Fibroblast of skin of right biceps (primary cell): ENCODE results near the gene KRTAP4-7.
"Not testable (repeated sequence)": the region's sequence is repeated elsewhere in the genome, so short reads cannot be mapped to it uniquely, and the experiment has no call there.

ENCODE experiments used
- DNase-seq: peaks from one replicate; pipeline ENCODE4 v3.0.0-alpha.2; 2013

The KRTAP4-7 gene

DNA sequence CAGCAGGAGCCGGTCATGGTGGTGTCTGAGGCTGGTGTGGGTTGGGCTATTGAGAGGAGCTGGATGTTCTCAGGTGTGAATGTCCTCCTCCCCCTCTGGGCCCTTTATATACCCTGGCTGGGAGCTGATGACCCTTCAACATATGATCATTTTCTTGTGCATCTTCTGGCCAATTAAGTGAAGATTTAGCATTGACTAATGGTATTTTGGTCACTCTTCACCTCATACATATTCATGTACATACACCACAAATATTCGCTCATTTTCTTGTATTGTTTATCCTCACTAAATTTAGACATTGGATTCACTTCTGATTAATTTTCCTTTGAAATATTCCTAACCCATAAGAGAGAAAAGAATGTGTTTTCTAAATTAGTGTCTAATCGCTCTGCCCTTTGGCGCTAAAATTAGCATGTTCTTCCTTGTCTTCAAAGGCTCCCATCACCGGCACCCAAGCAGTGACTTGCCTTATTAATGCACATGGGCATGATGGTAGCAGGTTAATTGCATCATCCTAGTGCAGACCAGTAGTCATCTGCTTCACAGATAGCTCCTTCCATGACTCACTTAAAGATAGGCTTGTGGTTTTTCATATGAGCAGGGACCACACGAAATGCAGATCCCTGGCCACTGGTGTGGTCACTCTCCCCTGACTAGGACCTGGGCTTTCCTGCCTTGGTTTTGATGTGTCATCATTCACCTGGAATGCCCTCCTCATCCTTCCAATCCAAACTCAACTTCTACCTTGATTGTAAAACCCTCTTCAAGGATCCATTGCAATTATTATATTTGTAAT lies 17.9 kb upstream of the KRTAP4-7 start, which contains the start of gene KRTAP2-4:
KRTAP2-4 (minus strand) TSS at position 51 of the 796 bp plus-strand sequence; CDS start at position 17, 34 bp downstream.
- peak; percentile 92 for DNase-seq

DNA sequence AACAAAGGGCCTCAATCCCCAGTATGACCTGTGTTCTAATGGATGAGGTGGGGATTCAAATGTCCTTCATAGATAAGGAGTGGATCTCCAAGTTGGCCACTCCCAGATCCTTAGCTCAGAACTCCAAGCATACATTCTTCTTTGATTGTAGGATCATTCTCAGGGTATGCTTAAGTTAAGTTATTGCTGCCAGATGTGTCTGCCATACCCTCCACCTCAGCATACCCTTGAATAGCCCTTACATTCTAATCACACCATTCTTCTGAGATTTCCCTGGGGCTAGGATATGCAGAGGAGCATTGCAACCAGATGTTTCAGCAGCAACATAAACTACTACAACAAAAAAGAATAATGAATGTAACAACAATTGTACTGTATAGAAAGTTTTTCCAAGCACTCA lies 16.7 kb upstream of the KRTAP4-7 start:
- peak; percentile 62 for DNase-seq

DNA sequence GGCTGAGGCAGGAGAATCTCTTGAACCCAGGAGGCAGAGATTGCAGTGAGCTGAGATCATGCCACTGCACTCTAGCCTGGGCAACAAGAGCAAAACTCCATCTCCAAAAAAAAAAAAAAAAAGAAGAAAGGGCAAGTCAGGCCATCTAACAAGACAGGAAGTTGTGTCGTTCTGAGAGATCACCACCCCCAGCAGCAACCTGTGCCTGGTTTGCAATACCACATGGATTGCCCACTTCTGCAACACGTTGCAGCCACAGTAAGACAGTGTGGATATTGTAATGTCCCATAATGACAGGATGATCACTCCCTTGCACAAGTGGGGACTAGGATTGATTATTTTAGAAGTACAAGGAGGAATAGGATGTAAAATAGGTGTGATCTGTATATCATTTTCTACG lies 14.9 kb upstream of the KRTAP4-7 start:
- no peak for DNase-seq

DNA sequence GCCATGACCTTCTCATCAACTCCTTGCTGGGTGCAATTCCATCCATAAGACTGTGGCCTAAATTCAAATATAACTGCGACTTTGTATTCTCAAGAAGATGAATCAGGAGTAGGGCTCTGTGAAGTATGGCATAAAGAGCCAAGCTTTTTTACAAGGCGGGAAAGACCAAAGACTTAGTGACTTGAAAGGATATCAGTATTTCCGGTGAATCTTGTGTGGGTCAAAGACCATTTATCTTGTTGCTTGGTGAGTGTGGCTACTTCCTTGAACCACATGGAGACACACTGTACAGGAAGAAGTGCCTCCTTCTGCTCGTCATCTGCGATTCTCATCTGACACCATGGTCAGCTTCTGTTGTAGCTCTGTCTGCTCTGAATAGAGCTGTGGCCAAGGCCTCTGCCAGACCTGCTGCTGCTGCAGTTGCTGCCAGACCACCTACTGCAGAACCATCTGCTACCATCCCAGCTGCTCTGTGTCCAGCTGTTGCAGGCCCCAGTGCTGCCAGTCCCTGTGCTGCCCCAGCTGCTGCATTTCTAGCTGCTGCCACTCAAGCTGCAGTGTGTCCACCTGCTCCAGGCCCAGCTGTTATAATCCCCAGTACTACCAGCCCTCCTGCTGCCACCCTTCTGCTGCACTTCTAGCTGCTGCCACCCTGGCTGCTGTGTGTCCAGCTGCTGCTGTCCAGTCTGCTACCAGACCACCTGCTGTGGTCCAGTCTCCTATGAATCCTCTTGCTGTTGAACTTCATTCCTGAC lies 12.2 kb upstream of the KRTAP4-7 start:
- no peak for DNase-seq

DNA sequence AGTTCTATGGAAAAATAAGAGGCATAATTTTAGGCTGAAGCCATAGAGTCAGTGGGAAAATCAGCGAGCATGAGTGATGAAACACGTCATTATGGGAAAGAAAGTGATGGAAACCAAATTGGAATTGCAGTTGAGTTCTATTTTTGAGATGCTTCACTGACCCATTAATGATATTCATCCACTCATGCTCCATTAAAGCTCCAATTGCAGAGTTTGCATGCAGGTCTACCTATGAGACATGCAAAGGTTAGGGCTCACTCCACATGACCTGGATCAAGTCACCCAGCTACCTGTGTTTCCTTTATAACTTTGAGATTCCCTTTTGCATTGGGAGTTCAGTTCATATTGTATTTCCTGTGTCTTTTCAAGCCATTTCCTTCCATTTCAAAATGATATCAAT lies 10.3 kb upstream of the KRTAP4-7 start:
- no peak for DNase-seq

DNA sequence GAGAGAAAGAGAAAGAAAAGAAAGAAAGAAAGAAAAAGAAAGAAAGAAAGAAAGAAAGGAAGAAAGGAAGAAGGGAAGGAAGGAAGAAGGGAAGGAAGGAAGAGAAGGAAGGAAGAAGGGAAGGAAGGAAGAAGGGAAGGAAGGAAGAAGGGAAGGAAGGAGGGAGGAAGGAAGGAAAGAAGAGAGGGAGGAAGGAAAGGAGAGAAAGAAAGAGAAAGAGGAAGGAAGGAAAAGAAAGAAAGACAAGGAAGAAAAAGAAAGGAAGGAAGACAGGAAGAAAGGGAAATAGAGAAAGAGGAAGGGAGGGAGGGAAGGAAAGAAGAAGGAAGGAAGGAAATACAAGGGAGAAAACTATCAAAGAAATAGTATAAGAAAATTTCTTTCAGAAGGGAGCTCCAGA lies 7.2 kb upstream of the KRTAP4-7 start:
- DNase-seq: no peak

DNA sequence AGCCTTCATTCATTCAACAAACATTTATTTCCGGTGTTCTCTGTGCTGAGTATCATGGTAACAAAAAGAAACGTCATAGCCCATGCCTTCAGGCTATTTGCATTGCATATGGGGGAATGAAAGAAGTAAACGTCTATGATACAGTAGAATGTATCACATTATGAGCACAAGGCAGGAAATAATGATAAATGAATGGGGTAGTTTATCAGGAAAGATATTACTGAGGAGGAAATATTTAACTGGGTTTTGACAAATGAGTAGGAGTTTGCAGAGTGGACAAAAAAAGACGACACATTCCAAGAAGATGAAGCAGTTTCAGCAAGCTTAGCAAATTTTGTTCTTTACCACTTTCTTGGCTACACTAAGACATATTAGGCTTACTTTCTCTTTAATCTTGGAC lies 1.3 kb upstream of the KRTAP4-7 start:
- peak; percentile 61 for DNase-seq

DNA sequence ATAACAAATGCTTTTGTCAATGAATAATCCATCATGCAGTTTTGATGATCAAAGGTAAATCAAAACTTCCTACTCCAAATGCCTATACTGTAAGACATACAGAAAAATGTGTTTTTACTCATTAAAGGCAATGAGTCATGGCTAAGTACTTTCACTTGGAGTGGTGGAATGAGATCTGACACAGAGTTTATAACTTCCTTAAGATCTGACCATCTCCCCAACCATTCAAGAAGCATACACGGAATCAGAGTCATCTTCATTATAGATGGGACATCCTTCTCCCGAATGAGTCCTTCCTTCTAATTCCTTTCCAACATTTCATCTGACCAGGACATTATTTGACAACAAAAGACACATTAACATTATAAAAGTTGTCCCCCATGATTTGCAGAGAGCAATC lies 523 bp upstream of the KRTAP4-7 start:
- peak; percentile 86 for DNase-seq

DNA sequence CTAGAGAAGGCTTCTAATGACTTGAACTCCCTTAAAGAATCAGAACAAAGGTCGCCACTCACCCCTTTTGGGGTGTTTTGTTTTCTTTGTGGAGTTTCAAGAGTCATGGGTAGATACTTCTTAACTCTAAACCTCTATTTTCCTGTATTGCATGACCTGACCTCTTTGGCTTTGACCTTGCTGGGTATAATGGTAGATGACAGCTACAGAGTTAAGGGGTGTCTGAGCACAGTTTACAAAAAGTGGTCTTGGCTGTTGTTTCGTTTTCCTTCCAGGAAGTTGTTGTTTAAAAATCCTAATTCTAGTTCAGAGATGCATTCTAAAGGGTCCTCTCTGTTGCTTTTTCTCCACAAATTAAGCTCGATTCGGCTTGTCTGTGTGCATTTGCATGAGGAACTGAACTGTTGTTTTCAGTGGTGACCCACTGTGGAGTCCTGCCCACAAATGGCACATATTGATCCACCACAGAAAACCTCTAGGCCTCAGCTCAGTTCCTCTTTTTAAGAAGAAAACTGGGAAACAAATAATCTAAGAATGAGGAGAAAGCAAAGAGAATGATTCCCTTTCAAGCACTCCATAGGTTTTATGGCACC lies 4.9 kb downstream of the KRTAP4-7 start:
- DNase-seq: not testable (repeated sequence)

DNA sequence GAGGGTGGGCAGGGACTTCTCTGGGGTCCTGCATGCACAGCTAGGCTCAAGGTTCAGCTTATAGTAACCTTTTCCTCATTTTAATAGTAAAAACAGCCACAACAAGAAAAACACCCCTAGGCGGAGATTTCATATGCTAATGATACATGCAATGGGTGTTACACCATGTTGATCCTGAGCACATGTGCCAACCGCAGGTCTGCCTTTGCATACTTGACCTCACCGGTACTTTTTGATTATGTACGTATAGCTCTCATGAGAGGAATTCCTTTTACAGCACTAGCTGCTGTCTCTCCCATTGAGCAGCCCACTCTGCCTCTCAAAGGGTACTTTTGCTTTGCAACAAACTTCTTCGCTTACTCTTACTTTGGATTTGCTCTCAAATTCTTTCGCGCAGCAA lies 12.1 kb downstream of the KRTAP4-7 start:
- DNase-seq: no peak

DNA sequence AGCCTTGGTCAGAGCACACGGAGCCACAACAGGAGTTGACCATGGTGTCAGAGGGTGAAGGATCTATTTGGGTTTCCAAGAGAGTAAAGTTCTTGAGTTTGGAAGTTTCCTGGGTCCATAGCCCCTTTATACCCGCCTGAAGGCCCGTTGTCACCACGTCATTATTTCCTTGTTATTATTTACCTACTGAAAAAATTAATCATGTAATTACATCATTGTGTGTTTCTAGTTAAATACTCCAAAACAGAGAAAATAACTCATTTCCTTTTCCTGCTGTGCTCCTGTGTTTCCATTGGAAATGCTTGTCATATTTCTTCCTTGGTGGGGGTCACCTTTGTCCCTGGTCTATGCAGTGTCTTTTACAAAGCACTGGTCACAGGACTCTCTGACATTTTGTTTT lies 14.1 kb downstream of the KRTAP4-7 start, which contains the start of gene KRTAP4-8:
KRTAP4-8 (minus strand) TSS at position 101 of the 400 bp plus-strand sequence; CDS start at position 43, 58 bp downstream.
- DNase-seq: no peak

DNA sequence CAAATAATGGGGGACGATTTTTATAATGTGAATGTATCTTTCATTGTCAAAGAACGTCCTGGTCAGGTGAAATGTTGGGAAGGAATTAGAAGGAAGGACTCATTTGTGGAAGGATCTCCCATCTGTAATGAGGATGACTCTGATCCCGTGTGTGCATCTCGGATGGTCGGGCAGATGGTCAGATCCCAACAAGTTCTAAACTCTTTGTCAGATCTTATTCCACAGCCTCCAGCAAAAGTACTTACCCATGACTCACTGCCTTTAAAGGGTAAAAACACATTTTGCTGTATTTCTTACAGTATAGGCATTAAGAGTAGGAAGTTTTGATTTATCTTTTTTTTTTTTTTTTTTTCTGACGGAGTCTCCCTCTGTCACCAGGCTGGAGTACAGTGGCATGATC lies 14.5 kb downstream of the KRTAP4-7 start:
- DNase-seq: peak; percentile 71

DNA sequence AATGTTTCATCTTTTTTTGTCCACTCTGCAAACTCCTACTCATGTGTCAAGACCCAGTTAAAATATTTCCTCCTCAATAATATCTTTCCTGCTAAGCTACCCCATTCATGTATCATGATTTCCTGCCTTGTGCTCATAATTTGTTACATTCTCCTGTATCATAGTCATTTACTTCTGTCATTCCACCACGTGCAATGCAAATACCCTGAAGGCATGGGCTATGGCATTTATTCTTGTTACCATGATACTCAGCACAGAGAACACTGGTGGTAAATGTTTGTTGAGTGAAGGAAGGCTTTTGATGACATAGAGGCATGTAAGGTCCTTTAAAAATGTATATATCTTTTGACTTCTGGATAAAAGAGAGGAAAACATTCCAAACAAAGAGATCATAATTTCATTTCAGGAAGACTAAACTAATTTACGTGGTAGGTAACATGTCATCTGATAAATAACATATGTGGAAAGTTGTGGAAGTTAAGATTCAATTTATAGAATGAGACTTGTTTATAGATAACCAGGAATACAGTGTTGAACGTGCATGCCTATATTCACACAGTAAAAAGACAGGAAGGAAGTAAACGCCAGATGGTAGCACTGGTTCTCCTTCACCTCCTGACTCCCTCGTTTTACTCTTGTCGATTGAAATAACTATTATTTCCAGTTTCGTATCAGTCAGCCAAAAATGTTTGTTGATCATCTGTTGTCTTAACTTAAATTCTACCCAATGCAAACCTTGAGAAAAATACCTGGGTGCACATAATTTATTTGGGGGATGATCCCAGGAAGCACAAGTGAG lies 15.9 kb downstream of the KRTAP4-7 start:
- DNase-seq: peak; percentile 92

DNA sequence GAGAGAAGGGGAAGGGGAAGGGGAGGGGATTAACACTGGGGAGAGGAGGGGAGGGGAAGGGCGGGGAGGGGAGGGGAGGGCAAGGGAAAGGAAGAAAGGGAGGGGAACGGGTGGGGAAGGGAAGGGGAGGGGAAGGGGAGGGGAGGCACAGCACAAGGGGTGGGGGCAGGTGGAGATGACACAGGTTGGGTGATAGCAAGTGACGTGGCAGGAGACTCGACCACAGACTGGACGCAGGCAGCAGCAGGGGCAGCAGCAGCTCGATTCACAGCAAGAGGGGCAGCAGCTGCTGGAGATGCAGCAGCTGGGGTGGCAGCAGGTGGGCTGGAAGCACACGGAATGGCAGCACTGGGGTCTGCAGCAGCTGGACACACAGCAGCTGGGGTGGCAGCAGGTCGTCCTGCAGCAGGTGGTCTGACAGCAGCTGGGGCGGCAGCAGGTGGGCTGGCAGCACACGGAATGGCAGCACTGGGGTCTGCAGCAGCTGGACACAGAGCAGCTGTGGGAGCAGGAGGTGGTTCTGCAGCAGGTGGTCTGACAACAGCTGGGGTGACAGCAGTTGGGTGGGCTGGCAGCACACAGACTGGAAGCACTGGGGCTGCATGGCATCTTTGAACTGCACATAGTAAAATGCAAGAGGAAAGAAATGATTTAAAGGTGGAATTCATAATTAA lies 17.8 kb downstream of the KRTAP4-7 start, which contains the start of gene KRTAP4-16:
KRTAP4-16 (minus strand) TSS at position 624 of the 674 bp plus-strand sequence; CDS start at position 624, 0 bp downstream.
- no peak for DNase-seq

DNA sequence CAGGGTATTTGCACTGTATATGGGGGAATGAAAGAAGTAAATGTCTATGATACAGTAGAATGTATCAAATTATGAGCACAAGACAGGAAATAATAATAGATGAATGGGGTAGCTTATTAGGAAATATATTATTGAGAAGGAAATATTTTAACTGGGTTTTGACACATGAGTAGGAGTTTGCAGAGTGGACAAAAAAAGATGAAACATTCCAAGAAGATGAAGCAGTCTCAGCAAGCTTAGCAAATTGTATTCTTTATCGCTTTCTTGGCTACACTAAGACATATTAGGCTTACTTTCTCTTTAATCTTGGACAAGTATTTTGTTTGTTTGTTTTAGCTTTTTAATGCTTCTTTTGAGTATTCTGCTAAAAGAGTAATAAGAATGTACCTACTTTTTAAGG lies 19.9 kb downstream of the KRTAP4-7 start:
- DNase-seq: peak; percentile 38

DNA sequence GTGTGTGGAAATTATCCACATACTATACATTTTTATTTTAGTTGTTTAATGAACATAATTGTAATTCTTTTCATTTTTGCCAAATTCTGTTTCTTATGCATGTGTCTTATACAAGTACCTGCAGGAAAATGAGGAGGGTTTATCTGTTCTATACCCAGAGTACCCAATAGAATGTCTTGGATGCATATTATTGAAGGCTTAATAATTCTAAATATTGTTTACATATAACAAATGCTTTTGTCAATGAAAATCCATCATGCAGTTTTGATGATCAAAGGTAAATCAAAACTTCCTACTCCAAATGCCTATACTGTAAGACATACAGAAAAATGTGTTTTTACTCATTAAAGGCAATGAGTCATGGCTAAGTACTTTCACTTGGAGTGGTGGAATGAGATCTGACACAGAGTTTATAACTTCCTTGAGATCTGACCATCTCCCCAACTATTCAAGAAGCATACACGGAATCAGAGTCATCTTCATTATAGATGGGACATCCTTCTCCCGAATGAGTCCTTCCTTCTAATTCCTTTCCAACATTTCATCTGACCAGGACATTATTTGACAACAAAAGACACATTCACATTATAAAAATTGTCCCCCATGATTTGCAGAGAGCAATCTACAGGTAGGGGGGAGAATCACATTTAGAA lies 20.6 kb downstream of the KRTAP4-7 start:
- peak; percentile 90 for DNase-seq

DNA sequence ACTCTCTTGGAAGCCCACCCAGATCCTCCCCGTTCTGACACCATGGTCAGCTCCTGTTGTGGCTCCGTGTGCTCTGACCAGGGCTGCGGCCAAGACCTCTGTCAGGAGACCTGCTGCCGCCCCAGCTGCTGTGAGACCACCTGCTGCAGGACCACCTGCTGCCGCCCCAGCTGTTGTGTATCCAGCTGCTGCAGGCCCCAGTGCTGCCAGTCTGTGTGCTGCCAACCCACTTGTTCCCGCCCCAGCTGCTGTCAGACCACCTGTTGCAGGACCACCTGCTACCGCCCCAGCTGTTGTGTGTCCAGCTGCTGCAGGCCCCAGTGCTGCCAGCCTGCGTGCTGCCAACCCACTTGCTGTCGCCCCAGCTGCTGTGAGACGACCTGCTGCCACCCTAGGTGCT lies 21.4 kb downstream of the KRTAP4-7 start, which contains the start of gene KRTAP4-9:
KRTAP4-9 (plus strand) TSS at position 43 of the 400 bp plus-strand sequence; CDS start at position 43, 0 bp downstream.
- not testable (repeated sequence) for DNase-seq

DNA sequence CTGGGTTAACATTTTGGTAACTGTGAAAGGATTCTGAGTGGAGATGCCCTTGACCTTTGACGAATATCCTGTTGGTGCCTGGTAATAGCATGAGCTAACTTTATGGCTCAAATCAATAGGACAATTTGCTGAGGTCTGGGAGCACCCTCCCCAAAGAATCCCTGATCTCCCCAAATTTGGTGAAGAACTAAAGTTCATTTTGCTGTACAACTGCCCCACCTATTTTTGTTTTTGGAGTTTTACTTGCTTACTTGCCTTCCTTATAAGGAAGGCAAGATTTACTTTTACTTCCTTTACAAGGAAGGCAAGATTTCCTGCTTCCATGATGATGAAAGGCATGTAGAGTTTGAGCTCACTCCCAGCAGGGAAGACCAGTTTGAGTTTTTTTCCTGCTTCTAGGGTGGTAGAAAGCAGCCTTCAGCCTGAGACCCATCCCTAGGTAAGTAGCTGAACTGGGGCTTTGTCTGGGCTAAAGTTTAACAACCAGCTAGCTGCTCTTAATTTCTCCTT lies 24.0 kb downstream of the KRTAP4-7 start:
- no peak for DNase-seq

DNA sequence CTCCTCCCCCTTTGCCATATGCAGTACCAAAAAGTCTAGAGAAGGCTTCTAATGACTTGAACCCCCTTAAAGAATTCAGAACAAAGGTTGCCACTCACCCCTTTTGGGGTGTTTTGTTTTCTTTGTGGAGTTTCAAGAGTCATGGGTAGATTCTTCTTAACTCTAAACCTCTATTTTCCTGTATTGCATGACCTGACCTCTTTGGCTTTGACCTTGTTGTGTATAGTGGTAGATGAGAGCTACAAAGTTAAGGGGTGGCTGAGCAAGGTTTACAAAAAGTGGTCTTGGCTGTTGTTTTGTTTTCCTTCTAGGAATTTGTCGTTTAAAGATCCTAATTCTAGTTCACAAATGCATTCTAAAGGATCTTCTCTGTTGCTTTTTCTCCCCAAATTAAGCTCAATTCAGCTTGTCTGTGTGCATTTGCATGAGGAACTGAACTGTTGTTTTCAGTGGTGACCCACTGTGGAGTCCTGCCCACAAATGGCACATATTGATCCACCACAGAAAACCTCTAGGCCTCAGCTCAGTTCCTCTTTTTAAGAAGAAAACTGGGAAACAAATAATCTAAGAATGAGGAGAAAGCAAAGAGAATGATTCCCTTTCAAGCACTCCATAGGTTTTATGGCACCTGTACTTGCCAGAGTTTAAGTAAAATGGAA lies 24.9 kb downstream of the KRTAP4-7 start:
- DNase-seq: not testable (repeated sequence)

DNA sequence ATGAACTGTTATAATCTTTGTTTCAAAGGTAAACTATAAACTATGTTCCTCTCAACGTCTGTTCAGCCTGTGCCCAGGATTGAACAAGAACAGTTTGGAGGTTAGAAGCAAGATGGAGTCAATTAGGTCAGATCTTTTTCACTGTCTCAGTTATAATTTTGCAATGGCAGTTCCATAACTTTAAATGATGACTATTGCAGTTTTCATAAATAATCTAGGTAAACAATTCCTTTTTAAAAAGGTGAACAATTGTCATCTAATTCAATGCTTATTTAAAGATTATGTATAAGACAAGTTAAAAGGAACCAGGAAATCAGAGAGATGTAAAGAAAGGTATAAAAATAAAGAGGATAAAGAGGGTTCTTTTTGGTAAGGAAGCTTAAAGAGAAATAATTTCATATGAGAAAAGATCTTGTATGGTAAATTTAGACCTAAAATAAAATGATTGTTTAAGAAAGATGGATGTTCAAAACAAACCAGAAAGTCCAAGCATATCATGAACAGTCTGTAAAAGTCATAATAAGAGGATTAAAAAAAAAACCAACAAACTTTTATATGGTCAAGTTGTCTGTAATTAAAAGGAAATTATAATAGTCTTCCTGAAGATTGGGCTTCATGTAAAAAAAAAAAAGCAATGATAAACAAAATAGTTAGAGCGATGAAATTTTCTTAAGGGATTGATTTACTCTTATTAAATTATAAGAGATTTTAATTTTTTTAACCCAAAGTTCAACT lies 27.4 kb downstream of the KRTAP4-7 start:
- no peak for DNase-seq
